Measurements from ENCODE around the gene CATSPERD.

The CATSPERD gene

DNA sequence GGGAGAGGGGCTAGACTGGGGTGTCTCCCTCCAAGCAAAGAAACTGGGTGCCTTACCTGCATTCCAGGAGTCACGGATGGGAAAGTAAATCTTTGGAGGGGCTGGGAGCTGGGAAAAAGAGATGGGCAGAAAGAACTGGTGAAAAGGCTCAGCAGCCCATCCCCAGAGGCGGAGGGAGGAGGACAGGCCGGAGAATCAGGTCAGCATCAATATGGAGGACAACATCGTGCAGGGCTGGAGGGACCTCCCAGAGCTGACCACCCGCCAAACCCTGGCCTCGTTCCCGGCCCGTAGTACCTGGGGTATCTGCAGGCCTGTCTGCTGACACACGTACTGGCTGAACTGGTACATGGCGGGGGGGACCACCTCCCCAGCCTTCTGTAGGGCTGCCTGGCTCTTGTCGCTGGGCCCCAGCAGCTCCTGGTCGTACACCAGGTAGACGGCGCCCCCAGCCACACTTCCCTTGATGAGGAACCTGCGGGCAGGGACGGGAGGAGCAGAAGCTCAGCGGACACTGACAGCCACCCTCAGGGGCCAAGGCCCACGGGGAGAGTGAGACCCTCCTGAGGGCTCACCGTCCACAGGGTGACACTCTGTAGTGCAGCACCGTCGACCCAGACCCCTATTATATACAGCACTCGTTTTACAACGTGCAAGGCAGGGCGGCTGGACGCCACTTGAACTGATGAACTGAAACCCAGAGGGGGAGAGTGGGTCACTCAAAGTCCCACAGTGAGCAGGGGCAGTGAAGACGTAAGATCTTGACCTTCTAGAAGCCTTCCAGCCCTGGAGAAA, 41.0 kb upstream of the CATSPERD start:
- no peaks in the 10 kb centered on the region for H3K9me3 ChIP-seq (ENCODE audit: low read length)
- peak overlapping the region; percentile 94 for H3K27ac ChIP-seq (ENCODE audit: low read depth, low read length)
- peak overlapping the region; percentile 90 to 91 for H3K4me3 ChIP-seq (ENCODE audit: low read depth in 1 of 2, low read length in 2 of 2)
- H3K27me3 ChIP-seq (ENCODE audit: control insufficient read depth in 1 of 2, insufficient read depth in 2 of 2, low read length in 2 of 2): no peaks in the 10 kb centered on the region
- peak overlapping the region; percentile 90 for H3K9ac ChIP-seq (ENCODE audit: low read length)
- H3K4me1 ChIP-seq (ENCODE audit: insufficient read depth, low read length): peaks cover 16% of the 10 kb centered on the region
- no peaks in the 10 kb centered on the region for H3K36me3 ChIP-seq (ENCODE audit: insufficient read depth, low read length)

DNA sequence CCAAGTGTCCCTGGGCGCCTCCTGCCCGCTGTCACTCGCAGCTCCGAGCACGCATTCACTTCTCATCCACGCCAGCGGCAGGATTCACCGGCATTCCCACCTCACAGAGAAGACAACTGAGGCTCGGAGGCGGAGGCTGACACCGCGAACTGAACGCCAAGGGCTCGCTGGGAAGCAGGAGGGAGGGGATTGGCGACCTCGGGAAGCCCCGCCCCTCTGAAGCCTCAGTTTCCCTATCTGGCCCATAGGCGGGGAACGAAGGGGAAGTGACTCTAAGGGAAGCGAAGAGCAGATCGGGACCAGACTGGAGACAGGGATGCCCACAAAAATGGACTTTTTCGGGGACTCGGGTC, 40.4 kb upstream of the CATSPERD start:
- no peaks in the 10 kb centered on the region for H3K27me3 ChIP-seq (ENCODE audit: control insufficient read depth in 1 of 2, insufficient read depth in 2 of 2, low read length in 2 of 2)
- H3K9ac ChIP-seq (ENCODE audit: low read length): peak overlapping the region; percentile 90
- no peaks in the 10 kb centered on the region for H3K36me3 ChIP-seq (ENCODE audit: insufficient read depth, low read length)
- peak overlapping the region; percentile 90 to 91 for H3K4me3 ChIP-seq (ENCODE audit: low read depth in 1 of 2, low read length in 2 of 2)
- no peaks in the 10 kb centered on the region for H3K9me3 ChIP-seq (ENCODE audit: low read length)
- H3K4me1 ChIP-seq (ENCODE audit: insufficient read depth, low read length): peaks cover 16% of the 10 kb centered on the region
- peak overlapping the region; percentile 94 for H3K27ac ChIP-seq (ENCODE audit: low read depth, low read length)

DNA sequence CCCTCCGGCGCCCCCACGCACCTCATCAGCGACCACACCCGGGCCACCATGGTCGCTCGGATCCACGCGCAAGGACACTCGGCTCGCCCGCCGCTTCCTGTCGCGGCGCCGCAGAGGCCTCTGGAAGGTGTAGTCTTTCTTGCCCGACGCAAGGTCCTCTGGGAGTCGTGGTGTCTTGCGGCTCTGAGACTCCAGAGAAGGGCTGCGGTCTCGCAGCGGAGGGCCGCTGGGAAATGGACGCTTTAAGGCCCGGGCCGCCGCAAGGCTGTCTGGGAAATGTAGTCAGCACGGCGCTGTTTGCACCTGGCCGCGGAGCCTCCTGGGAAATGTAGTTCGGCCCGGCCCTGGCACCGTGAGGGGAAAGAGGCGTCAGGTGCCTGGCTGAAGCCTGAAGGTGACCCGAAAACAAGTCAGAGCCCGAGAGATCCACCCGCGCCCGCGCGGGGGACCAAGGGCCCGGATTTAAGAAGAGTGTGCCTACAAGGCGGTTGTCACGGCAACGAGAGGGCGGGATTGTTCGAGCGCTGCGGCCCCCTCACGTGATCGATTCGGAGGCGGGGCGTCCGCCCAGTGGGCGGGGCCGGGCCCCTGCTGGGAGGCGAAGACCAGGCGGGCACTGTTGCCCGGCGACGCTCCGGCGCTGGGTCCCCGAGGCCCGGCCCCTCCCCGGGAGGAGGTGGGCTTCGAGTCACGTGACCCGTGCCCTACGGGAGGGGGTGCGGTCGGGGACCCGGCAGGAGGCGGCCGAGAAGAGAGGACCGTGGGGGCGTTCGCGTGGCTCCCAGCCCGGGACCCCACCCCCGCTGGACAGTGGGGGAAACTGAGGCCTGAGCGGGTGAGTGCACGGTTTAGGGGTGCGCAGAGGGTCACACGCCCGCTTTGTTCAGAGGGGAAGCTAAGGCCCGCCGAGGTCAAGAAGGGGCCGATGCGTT, 39.7 kb upstream of the CATSPERD start, which contains the start of the genes HSD11B1L and MICOS13:
Gene HSD11B1L, plus strand, starts transcription at position 591 of the 932 bp plus-strand sequence. CDS start 3,806 bp downstream, outside the sequence.
Gene MICOS13, minus strand, starts transcription at position 80 of the 932 bp plus-strand sequence. Its CDS starts 30 bp downstream, at position 50.
- H3K9ac ChIP-seq (ENCODE audit: low read length): peak within 1 kb of the TSS; percentile 90
- no peaks in the 10 kb centered on the region for H3K36me3 ChIP-seq (ENCODE audit: insufficient read depth, low read length)
- no peaks in the 10 kb centered on the region for H3K27me3 ChIP-seq (ENCODE audit: control insufficient read depth in 1 of 2, insufficient read depth in 2 of 2, low read length in 2 of 2)
- H3K4me1 ChIP-seq (ENCODE audit: insufficient read depth, low read length): peaks cover 16% of the 10 kb centered on the region
- no peaks in the 10 kb centered on the region for H3K9me3 ChIP-seq (ENCODE audit: low read length)
- H3K4me3 ChIP-seq (ENCODE audit: low read depth in 1 of 2, low read length in 2 of 2): peak within 1 kb of the TSS; percentile 90 to 91
- H3K27ac ChIP-seq (ENCODE audit: low read depth, low read length): peak within 1 kb of the TSS; percentile 94

DNA sequence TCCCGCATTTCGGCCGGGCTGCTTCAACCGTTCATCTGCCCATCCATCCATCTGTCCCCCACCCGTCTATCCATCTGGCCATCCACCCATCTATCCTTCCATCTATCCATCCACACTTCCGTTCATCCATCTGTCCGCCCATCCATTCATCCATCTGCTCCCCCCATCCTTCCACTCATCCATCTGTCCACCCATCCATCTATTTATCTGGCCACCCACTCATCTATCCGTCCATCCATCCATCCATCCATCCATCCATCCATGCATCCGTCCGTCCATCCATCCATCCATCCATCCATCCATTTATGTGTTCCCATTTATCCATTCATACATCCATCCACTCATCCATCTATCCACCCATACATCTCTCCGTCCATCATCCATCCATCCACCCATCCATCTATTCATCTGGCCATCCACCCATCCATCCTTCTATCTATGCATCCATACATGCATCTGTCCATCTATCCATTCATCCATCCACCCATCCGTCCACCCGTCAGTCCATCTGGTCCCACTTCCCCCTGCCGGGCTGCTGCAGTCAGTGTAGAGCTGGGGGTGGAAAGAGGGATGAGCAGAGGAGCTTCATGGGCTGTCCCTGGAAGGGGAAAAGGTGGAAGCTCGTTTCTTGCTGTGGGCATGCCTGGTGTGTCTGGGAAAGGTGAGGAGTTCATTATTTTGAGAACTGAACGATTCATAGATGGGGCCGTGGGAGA, 38.9 kb upstream of the CATSPERD start:
- H3K4me3 ChIP-seq (ENCODE audit: low read depth in 1 of 2, low read length in 2 of 2): peak overlapping the region; percentile 90 to 91
- H3K27me3 ChIP-seq (ENCODE audit: control insufficient read depth in 1 of 2, insufficient read depth in 2 of 2, low read length in 2 of 2): no peaks in the 10 kb centered on the region
- H3K9ac ChIP-seq (ENCODE audit: low read length): no peak overlapping the region
- H3K27ac ChIP-seq (ENCODE audit: low read depth, low read length): peak overlapping the region; percentile 94
- peaks cover 16% of the 10 kb centered on the region for H3K4me1 ChIP-seq (ENCODE audit: insufficient read depth, low read length)
- H3K9me3 ChIP-seq (ENCODE audit: low read length): no peaks in the 10 kb centered on the region
- no peaks in the 10 kb centered on the region for H3K36me3 ChIP-seq (ENCODE audit: insufficient read depth, low read length)

DNA sequence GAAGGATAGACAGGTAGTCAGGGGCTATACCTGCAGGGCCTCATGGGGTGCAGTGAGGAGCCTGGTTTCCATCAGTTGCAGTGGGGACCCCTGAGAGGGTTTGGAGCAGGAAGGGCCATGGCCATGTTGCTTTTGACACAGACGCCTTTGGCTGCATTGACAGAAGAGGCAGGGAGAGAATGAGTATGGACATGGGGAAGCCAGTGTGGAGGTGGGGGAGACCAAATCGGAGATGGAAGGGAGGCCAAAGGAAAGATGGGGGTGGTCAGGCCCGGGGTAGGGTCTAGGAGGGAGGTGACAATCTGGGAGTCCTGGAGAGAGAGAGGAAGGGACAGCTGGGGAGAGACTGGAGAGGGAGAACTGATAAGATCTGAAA, 38.3 kb upstream of the CATSPERD start:
- H3K27ac ChIP-seq (ENCODE audit: low read depth, low read length): no peak overlapping the region
- peaks cover 16% of the 10 kb centered on the region for H3K4me1 ChIP-seq (ENCODE audit: insufficient read depth, low read length)
- no peaks in the 10 kb centered on the region for H3K36me3 ChIP-seq (ENCODE audit: insufficient read depth, low read length)
- H3K4me3 ChIP-seq (ENCODE audit: low read depth in 1 of 2, low read length in 2 of 2): no peak overlapping the region
- H3K9ac ChIP-seq (ENCODE audit: low read length): no peak overlapping the region
- H3K27me3 ChIP-seq (ENCODE audit: control insufficient read depth in 1 of 2, insufficient read depth in 2 of 2, low read length in 2 of 2): no peaks in the 10 kb centered on the region
- H3K9me3 ChIP-seq (ENCODE audit: low read length): no peaks in the 10 kb centered on the region

DNA sequence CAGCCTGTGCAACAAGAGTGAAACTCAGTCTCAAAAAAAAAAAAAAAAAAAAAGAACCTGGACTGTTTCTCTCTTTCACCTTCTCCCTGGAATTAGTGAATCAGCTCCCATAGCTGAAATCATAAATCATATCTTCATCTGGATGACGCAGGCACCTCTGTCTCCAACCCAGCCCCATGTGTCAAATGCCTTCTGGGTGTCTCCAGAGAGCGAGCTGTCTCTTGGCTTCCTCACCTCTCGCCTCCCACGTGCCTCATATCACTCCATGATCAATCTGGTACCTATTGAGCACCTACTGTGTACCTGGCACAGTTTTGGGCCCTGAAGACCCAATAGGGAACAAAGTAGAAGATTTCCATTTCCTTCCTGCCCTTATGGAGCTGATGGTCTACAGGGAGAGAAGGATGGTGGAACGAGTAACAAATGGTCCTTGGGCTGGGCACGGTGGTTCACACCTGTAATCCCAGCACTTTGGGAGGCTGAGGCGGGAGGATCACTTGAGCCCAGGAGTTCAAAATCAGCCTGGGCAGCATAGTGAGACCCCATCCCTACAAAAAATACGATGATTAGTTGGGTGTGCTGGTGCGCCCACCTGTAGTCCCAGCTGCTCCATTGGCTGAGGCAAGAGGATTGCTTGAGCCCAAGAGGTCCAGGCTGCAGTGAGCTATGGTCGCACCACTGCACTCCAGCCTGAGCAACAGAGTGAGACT, 37.1 kb upstream of the CATSPERD start:
- no peak overlapping the region for H3K27ac ChIP-seq (ENCODE audit: low read depth, low read length)
- H3K9ac ChIP-seq (ENCODE audit: low read length): no peak overlapping the region
- H3K36me3 ChIP-seq (ENCODE audit: insufficient read depth, low read length): no peaks in the 10 kb centered on the region
- peaks cover 16% of the 10 kb centered on the region for H3K4me1 ChIP-seq (ENCODE audit: insufficient read depth, low read length)
- no peaks in the 10 kb centered on the region for H3K27me3 ChIP-seq (ENCODE audit: control insufficient read depth in 1 of 2, insufficient read depth in 2 of 2, low read length in 2 of 2)
- H3K4me3 ChIP-seq (ENCODE audit: low read depth in 1 of 2, low read length in 2 of 2): no peak overlapping the region
- no peaks in the 10 kb centered on the region for H3K9me3 ChIP-seq (ENCODE audit: low read length)

DNA sequence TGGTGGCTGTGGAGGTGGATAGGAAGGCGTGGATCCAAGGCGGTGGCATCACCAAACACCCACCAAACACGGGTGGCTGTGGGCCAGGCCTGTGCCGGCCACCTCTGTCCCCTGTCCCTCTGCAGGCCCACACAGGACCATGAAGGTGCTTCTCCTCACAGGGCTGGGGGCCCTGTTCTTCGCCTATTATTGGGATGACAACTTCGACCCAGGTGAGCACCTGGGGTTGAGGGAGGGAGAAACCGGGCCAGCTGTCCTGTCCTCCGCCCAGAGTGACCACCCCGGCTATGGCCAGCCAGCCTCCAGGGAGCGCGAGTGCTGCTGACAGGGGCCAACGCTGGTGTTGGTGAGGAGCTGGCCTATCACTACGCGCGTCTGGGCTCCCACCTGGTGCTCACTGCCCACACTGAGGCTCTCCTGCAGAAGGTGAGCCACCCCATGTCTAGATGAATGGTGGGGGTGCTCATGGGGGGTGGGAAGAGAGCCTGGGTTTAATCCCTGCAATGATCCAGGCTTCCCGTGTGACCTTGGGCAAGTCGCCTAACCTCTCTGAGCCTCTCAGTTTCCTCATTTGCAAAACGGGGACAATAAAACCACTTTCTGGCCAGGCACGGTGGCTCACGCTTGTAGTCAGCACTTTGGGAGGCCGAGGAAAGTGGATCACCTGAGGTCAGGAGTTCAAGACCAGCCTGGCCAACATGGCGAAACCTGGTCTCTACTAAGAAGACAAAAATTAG, 35.6 kb upstream of the CATSPERD start:
- H3K9me3 ChIP-seq (ENCODE audit: low read length): no peaks in the 10 kb centered on the region
- H3K27ac ChIP-seq (ENCODE audit: low read depth, low read length): no peak overlapping the region
- H3K4me1 ChIP-seq (ENCODE audit: insufficient read depth, low read length): peaks cover 7% of the 10 kb centered on the region
- no peak overlapping the region for H3K9ac ChIP-seq (ENCODE audit: low read length)
- no peaks in the 10 kb centered on the region for H3K36me3 ChIP-seq (ENCODE audit: insufficient read depth, low read length)
- no peaks in the 10 kb centered on the region for H3K27me3 ChIP-seq (ENCODE audit: control insufficient read depth in 1 of 2, insufficient read depth in 2 of 2, low read length in 2 of 2)
- H3K4me3 ChIP-seq (ENCODE audit: low read depth in 1 of 2, low read length in 2 of 2): no peak overlapping the region

DNA sequence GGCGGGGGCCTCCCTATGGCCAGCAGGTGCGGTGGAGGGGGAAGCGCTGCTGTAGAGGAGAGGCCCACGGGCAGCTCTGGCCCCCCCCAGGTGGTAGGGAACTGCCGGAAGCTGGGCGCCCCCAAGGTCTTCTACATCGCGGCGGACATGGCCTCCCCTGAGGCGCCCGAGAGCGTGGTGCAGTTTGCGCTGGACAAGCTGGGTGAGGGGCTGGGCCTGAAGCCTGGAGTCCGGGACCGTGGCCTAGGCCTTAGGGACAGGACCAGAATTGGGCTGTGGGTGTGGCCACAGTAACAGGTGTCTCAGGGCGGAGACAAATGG, 34.2 kb upstream of the CATSPERD start:
- Histone ChIP-seq H3K4me3 (ENCODE audit: low read depth in 1 of 2, low read length in 2 of 2) (peak overlapping the region; percentile 61 to 68), H3K9ac (ENCODE audit: low read length) (no peak overlapping the region), H3K36me3 (ENCODE audit: insufficient read depth, low read length) (no peaks in the 10 kb centered on the region), H3K27me3 (ENCODE audit: control insufficient read depth in 1 of 2, insufficient read depth in 2 of 2, low read length in 2 of 2) (no peaks in the 10 kb centered on the region), H3K9me3 (ENCODE audit: low read length) (no peaks in the 10 kb centered on the region), H3K4me1 (ENCODE audit: insufficient read depth, low read length) (peaks cover 7% of the 10 kb centered on the region), H3K27ac (ENCODE audit: low read depth, low read length) (peak overlapping the region; percentile 78)

DNA sequence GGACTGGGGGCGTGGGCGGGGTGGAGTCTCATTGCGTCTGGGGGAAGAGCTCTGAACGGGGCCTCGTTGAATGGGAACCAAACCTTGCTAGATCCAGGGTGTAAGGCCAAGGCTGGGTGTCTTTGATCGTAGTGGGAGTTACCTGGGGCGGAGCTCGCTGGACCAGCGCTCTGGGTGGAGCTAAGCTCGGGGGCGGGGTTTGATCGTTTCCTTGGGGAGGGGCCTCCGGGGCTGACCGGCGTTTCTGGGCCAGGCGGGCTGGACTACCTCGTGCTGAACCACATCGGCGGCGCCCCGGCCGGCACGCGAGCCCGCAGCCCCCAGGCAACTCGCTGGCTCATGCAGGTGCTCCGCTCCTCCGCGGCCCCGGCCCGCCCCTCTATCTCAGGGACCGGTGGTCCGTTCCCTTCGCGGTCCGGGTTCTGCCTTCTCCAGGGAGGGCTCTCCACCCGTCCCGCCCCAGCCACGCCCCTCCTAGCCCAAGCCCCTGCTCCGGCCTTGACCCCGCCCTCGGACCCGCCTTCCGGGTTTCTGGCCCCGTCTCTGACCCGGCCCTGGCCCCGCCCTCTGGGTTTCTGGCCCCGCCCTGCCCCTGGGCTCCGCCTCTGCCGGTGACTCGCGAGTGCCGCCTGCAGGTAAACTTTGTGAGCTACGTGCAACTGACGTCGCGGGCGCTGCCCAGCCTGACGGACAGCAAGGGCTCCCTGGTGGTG, 33.6 kb upstream of the CATSPERD start:
- Histone ChIP-seq H3K9me3 (ENCODE audit: low read length) (no peaks in the 10 kb centered on the region), H3K9ac (ENCODE audit: low read length) (no peak overlapping the region), H3K4me1 (ENCODE audit: insufficient read depth, low read length) (peaks cover 5% of the 10 kb centered on the region), H3K36me3 (ENCODE audit: insufficient read depth, low read length) (peaks cover 1% of the 10 kb centered on the region), H3K27me3 (ENCODE audit: control insufficient read depth in 1 of 2, insufficient read depth in 2 of 2, low read length in 2 of 2) (no peaks in the 10 kb centered on the region), H3K4me3 (ENCODE audit: low read depth in 1 of 2, low read length in 2 of 2) (peak overlapping the region; percentile 61 to 68), H3K27ac (ENCODE audit: low read depth, low read length) (peak overlapping the region; percentile 78)
